Transverse colon (tissue), 4 donors: Measurements from ENCODE around the gene DLG2. TPM values are rescaled to one million over a fixed set of nuclear protein-coding genes. Genes with fewer than 3 reads are reported as not detected.

ENCODE experiments used
- DNase-seq: peaks from one replicate; pipeline ENCODE4 v3.0.0-alpha.2; 2019
- H3K27ac ChIP-seq, 4 donors: fragments of 200-600 bp; sonication (generic); 2 replicates each; pipeline ENCODE4 v1.5.1; 2016 to 2018; ENCODE audit warnings: inconsistent platforms in 4 of 4
- H3K27me3 ChIP-seq: fragments of 200-600 bp; sonication (generic); 2 replicates; pipeline ENCODE4 v1.5.1; 2017; ENCODE audit warnings: inconsistent platforms
- H3K36me3 ChIP-seq, 4 donors: fragments of 200-600 bp; sonication (generic); 2 replicates each; pipeline ENCODE4 v1.5.1; 2017 to 2019; ENCODE audit warnings: inconsistent platforms in 4 of 4
- H3K4me1 ChIP-seq, 4 donors: fragments of 200-600 bp; sonication (generic); 2 replicates each; pipeline ENCODE4 v1.5.1; 2017 to 2020; ENCODE audit warnings: inconsistent platforms in 4 of 4
- H3K4me3 ChIP-seq, 4 donors: fragments of 200-600 bp; sonication (generic); 1 replicate in 1 of 4; 2 replicates in 3 of 4; pipeline versions ENCODE4 v1.5.1 to v1.6.1; 2017 to 2019; ENCODE audit warnings: inconsistent platforms in 4 of 4
- H3K9me3 ChIP-seq, 2 donors: fragments of 200-600 bp; sonication (generic); 2 replicates each; pipeline ENCODE4 v1.5.1; 2017 to 2019; ENCODE audit warnings: inconsistent platforms in 2 of 2
- CTCF ChIP-seq, 5 experiments: fragments of 200-600 bp in 3 of 5; fragments of 450-650 bp in 2 of 5; sonication (generic) in 3 of 5; IDR thresholded peaks; 1 replicate in 2 of 5; 2 replicates in 3 of 5; pipeline ENCODE4 v1.5.1; 2016 to 2017; ENCODE audit warnings: antibody characterized with exemption in 5 of 5, inconsistent platforms in 3 of 5, mild to moderate bottlenecking in 2 of 5, moderate library complexity in 1 of 5
- EP300 ChIP-seq: sonication (generic); formaldehyde crosslinking; IDR thresholded peaks from one replicate; pipeline ENCODE4 v1.6.1; 2017; ENCODE audit warnings: antibody characterized with exemption, low read depth
- POLR2A ChIP-seq: fragments of 450-650 bp; IDR thresholded peaks from one replicate; pipeline ENCODE4 v1.6.1; 2016; ENCODE audit warnings: antibody characterized with exemption, mild to moderate bottlenecking, moderate library complexity
- POLR2AphosphoS5 ChIP-seq, 3 donors: sonication (generic); formaldehyde crosslinking; IDR thresholded peaks; one replicate each; pipeline ENCODE4 v1.6.1; 2016; ENCODE audit warnings: antibody characterized with exemption in 3 of 3
- WGBS, 2 donors: methylation state at CpG; one replicate each; pipeline ENCODE4 v1.1.5; 2018; ENCODE audit warnings: low coverage in 1 of 2; 5-methylcytosine and 5-hydroxymethylcytosine counted together
- in situ Hi-C, 4 donors: fragments of 200-750 bp; cut with MboI; loops; one replicate each; pipeline versions ENCODE4 v1.15.0 to v1.15.1; 2017; ENCODE audit warnings: low sequenced_read_pairs in 3 of 4, low pct_ligation_motif_present in 1 of 4, low pct_unique_long_range_greater_than_20kb in 1 of 4
- intact Hi-C: fragments of 100-400 bp; cut with DNase I; formaldehyde crosslinking; loops from one replicate; pipeline ENCODE4 v1.15.1; 2023; ENCODE audit warnings: low total_unique reads
- total RNA-seq, 4 donors: library from RNA; depleted of rRNA; stranded (reverse); fragments of >200 nt; gene quantifications; one replicate each; pipeline ENCODE4 v1.1.0, GENCODE V29; 2016

DLG2 gene
- total RNA-seq, 4 donors from 2014 or later = 1.9 to 28.3 (median 3.7) TPM

- Histone ChIP-seq H3K9me3 (no peaks in the 10 kb centered on the region), H3K27ac (no peak overlapping the region), H3K36me3 (no peaks in the 10 kb centered on the region), H3K27me3 (no peaks in the 10 kb centered on the region), H3K4me3 (no peak overlapping the region), H3K4me1 (no peaks in the 10 kb centered on the region)
- 67 to 93% methylated on average over 1 to 6 of the region's 6 CpGs for WGBS, 2 donors
- intact Hi-C loops (no loop called here), in situ Hi-C loops (no loop called here)
- TF ChIP-seq CTCF (IDR thresholded peaks at IDR 0.05) (no peak), POLR2AphosphoS5 (IDR thresholded peaks at IDR 0.05) (no peak), POLR2A (no peak), EP300 (no peak)
- no peak for DNase-seq
These were observed 941.2 kb downstream of the DLG2 start for GRCh38 chr11:84685976-84686375.

GRCh38 chr11:84685149-84685548 lies 942.0 kb downstream of the DLG2 start:
- no peaks in the 10 kb centered on the region for H3K27me3 ChIP-seq
- intact Hi-C loops (no loop called here), in situ Hi-C loops (no loop called here)
- H3K4me3 ChIP-seq = no peak overlapping the region
- no peaks in the 10 kb centered on the region for H3K4me1 ChIP-seq
- H3K36me3 ChIP-seq = no peaks in the 10 kb centered on the region
- no peak overlapping the region for H3K27ac ChIP-seq
- TF ChIP-seq POLR2AphosphoS5 (IDR thresholded peaks at IDR 0.05) = no peak
- no peak for TF ChIP-seq CTCF (IDR thresholded peaks at IDR 0.05)
- no peak for TF ChIP-seq POLR2A
- TF ChIP-seq EP300 = no peak
- no peak for DNase-seq
- H3K9me3 ChIP-seq = no peaks in the 10 kb centered on the region

GRCh38 chr11:84681456-84681855 lies 945.7 kb downstream of the DLG2 start:
- TF ChIP-seq CTCF (IDR thresholded peaks at IDR 0.05) (no peak), POLR2AphosphoS5 (IDR thresholded peaks at IDR 0.05) (no peak), POLR2A (no peak), EP300 (no peak)
- no peaks in the 10 kb centered on the region for H3K27me3 ChIP-seq
- no peak for DNase-seq
- no peaks in the 10 kb centered on the region for H3K4me1 ChIP-seq
- H3K4me3 ChIP-seq = no peak overlapping the region
- intact Hi-C loops (no loop called here), in situ Hi-C loops (no loop called here)
- H3K36me3 ChIP-seq = no peaks in the 10 kb centered on the region
- WGBS, 2 donors = 50 to 63% methylated on average over 2 of the region's 2 CpGs
- H3K9me3 ChIP-seq = no peaks in the 10 kb centered on the region
- H3K27ac ChIP-seq = no peak overlapping the region

- H3K4me1 ChIP-seq = peaks cover 0 to 14% (median 3%) of the 10 kb centered on the region in 4 donors
- H3K36me3 ChIP-seq = no peaks in the 10 kb centered on the region
- no peak overlapping the region for H3K4me3 ChIP-seq
- no peak for TF ChIP-seq CTCF (IDR thresholded peaks at IDR 0.05)
- no peak for TF ChIP-seq POLR2AphosphoS5 (IDR thresholded peaks at IDR 0.05)
- no peak for TF ChIP-seq EP300
- no peak for TF ChIP-seq POLR2A
- intact Hi-C loops (no loop called here), in situ Hi-C loops (no loop called here)
- 56 to 76% methylated on average over 2 to 5 of the region's 5 CpGs for WGBS, 2 donors
- no peaks in the 10 kb centered on the region for H3K27me3 ChIP-seq
- H3K9me3 ChIP-seq = no peaks in the 10 kb centered on the region
- no peak overlapping the region for H3K27ac ChIP-seq
- no peak for DNase-seq
These were observed 951.6 kb downstream of the DLG2 start for GRCh38 chr11:84675396-84676025.
